HL-60/S4 treated with retinoic acid at 250 ng/mL for 4 days and 3 days (cell line): ENCODE measurements around the gene SNRNP70.
"Not testable (repeated sequence)": the region's sequence is repeated elsewhere in the genome, so short reads cannot be mapped to it uniquely, and the experiment has no call there.

ENCODE experiments used
- in situ Hi-C: fragments of 300-500 bp; cut with MboI; formaldehyde crosslinking; loops from 2 replicates; pipeline ENCODE4 v1.7.0; 2022; ENCODE audit warnings: low sequenced_read_pairs

Gene SNRNP70

GRCh38 chr19:49064768-49065611 is 20.3 kb upstream of the SNRNP70 start, which contains the start of gene NTF4:
TSS of gene NTF4 (minus strand) at chr19:49064818. CDS start at chr19:49061997, 2,821 bp downstream.
- in situ Hi-C loops, result no loop called here

- in situ Hi-C loops, result no loop called here
Observed at GRCh38 chr19:49065905-49066512, 19.2 kb upstream of the SNRNP70 start.

- in situ Hi-C loops, result no loop called here
Observed at GRCh38 chr19:49067554-49067953, 17.7 kb upstream of the SNRNP70 start.

- in situ Hi-C loops, result no loop called here
Observed at GRCh38 chr19:49069026-49069425, 16.2 kb upstream of the SNRNP70 start.

- in situ Hi-C loops, result no loop called here
Observed at GRCh38 chr19:49070416-49070815, 14.8 kb upstream of the SNRNP70 start.

- in situ Hi-C loops, result no loop called here
Observed at GRCh38 chr19:49071860-49072547, 13.2 kb upstream of the SNRNP70 start.

GRCh38 chr19:49073514-49074378 is 11.5 kb upstream of the SNRNP70 start:
- in situ Hi-C loops, result no loop called here

GRCh38 chr19:49074869-49075268 is 10.4 kb upstream of the SNRNP70 start:
- in situ Hi-C loops, result not testable (repeated sequence)

GRCh38 chr19:49080392-49080791 is 4.9 kb upstream of the SNRNP70 start:
- in situ Hi-C loops, result no loop called here

GRCh38 chr19:49081273-49081672 is 4.0 kb upstream of the SNRNP70 start:
- in situ Hi-C loops, result no loop called here

GRCh38 chr19:49084206-49085019 is 838 bp upstream of the SNRNP70 start:
- in situ Hi-C loops, result no loop called here

GRCh38 chr19:49085868-49086232 is 599 bp downstream of the SNRNP70 start:
- in situ Hi-C loops, result no loop called here

- in situ Hi-C loops, result no loop called here
Observed at GRCh38 chr19:49086296-49086695, 1.0 kb downstream of the SNRNP70 start.

GRCh38 chr19:49091391-49092038 is 6.3 kb downstream of the SNRNP70 start:
- in situ Hi-C loops, result loop anchor here (10.0 kb wide), 1 partner anchor 113 kb away; no protein-coding TSS in a partner anchor

- in situ Hi-C loops, result loop anchor here (10.0 kb wide), 1 partner anchor 112 kb away; no protein-coding TSS in a partner anchor
Observed at GRCh38 chr19:49092686-49093085, 7.4 kb downstream of the SNRNP70 start.

GRCh38 chr19:49094505-49095482 is 9.5 kb downstream of the SNRNP70 start:
- in situ Hi-C loops, result loop anchor here (10.0 kb wide), 1 partner anchor 110 kb away; no protein-coding TSS in a partner anchor

GRCh38 chr19:49097453-49098288 is 12.4 kb downstream of the SNRNP70 start:
- in situ Hi-C loops, result loop anchor here (10.0 kb wide), 1 partner anchor 107 kb away; no protein-coding TSS in a partner anchor
